C4-2B (cell line): Measurements from ENCODE around the gene HACE1.
A peak's percentile ranks its signal among the peaks of the same experiment; 100 is the strongest.

ENCODE experiments used
- H3K27ac ChIP-seq: fragments of 450-650 bp; 2 replicates; pipeline ENCODE4 v1.5.1; 2017
- ZFX ChIP-seq: fragments of 450-650 bp; IDR thresholded peaks from 2 replicates; pipeline ENCODE4 v1.6.1; 2017
- TF ChIP-seq, protein P1 (sequence below): fragments of 450-650 bp; conservative IDR thresholded peaks from 2 replicates; pipeline ENCODE4 v1.5.1; 2017; ENCODE audit warnings: mild to moderate bottlenecking

HACE1 gene

DNA sequence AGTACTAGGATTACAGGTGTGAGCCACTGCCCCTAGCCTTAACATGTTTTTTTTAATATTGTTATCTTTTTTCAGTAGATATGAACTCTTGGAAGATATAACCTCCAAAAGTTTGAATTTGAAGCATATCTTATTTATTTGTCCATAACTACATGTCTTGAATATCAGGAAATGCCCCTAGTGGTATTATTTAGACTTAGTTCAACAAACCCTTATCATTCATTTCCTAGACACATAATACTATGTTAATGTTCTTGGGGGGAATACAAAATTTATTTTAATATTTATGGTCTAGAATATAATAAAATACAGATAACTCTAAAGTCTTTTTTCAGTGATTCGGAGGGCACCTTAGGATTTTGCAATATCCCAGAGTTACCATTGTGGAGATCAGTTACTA lies 160.7 kb downstream of the HACE1 start:
- H3K27ac ChIP-seq = no peak overlapping the region
- TF ChIP-seq, protein P1, sequence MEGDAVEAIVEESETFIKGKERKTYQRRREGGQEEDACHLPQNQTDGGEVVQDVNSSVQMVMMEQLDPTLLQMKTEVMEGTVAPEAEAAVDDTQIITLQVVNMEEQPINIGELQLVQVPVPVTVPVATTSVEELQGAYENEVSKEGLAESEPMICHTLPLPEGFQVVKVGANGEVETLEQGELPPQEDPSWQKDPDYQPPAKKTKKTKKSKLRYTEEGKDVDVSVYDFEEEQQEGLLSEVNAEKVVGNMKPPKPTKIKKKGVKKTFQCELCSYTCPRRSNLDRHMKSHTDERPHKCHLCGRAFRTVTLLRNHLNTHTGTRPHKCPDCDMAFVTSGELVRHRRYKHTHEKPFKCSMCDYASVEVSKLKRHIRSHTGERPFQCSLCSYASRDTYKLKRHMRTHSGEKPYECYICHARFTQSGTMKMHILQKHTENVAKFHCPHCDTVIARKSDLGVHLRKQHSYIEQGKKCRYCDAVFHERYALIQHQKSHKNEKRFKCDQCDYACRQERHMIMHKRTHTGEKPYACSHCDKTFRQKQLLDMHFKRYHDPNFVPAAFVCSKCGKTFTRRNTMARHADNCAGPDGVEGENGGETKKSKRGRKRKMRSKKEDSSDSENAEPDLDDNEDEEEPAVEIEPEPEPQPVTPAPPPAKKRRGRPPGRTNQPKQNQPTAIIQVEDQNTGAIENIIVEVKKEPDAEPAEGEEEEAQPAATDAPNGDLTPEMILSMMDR = peak; percentile 9; the same call in 1 of the 2 replicates
- TF ChIP-seq ZFX = no peak

DNA sequence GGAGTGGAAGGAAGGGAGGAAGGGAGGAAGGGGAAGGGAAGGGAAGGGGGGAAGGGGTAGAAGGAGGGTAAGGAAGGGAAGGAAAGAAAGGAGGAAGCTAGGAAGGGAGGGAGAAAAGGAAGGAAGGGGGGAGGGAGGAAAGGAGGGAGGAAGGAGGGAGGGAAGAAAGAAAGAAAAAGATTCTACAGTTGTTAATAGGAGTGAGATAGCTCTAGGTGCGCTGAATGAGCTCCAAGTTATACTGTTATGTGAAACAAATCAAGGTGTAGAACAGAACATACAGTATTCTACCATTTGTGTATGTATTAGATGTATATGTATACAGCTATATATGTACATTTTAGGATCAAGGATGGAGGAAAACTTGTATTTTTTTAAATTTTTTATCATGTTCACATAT lies 167.7 kb downstream of the HACE1 start:
- TF ChIP-seq ZFX = no peak
- TF ChIP-seq, protein P1 = no peak
- no peak overlapping the region for H3K27ac ChIP-seq

DNA sequence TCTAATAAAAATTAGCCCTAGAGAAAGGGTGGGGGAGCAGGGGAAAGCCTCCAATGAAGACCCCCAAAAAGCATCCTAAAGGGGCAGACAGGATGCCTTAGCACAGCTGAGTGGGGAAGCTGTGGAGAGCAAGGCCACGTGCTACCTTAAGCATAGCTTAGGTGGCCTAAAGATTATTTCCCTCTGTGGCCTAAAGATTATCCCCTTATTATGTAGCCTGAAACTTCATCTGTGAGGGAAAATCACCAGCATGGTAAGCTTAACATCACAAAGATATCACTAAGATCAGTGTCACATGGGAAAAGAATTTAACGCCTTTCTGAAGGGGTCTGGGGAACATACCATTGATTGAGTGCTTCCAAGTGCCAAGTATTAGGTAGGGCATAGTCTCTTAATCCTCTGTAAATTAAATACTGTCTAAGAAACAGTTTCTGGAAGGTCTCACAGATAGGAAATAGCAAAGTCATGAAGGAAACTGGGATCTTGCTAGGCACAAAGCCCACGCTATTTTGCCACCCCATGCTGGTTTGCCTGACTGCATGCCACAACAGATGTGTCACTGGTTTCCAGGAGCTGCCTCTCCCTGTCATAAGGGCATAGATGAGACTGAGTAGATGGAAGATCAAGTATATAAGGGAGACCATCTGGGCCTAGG lies 170.0 kb downstream of the HACE1 start:
- TF ChIP-seq, protein P1 = no peak
- TF ChIP-seq ZFX = no peak
- no peak overlapping the region for H3K27ac ChIP-seq

DNA sequence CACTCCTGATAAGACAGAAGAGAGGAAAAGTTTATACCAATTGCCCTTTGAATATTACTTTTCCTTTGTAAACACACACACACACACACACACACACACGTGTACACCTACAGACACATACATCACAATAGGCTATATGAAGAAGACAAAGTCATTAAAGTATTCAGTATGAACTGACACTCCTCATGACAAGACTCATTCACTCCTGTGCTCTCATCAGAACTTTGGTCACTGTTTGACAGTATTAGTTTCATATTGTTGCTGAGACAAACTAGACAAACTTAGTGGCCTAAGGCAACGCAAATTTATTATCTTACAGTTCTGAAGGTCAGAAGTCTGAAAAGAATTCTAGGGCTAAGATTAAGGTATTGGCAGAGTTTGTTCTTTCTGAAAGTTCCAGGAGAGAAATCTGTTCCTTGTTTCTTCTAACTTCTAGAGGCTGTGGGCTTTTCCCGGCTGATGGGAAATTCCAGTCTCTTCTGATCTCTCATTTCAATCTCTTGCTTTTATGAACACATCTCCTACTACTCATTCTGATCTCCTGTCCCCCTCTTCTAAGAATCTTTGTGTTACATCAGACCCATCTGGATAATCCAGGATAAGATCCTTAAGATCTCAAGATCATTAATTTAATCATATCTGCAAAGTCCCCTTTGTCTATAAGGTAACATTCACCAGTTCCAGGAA lies 171.3 kb downstream of the HACE1 start:
- TF ChIP-seq, protein P1 = no peak
- no peak for TF ChIP-seq ZFX
- no peak overlapping the region for H3K27ac ChIP-seq

GRCh38 chr6:104686550-104687175 lies 173.1 kb downstream of the HACE1 start:
- TF ChIP-seq, protein P1 = no peak
- no peak for TF ChIP-seq ZFX
- no peak overlapping the region for H3K27ac ChIP-seq

GRCh38 chr6:104685871-104686549 lies 173.7 kb downstream of the HACE1 start:
- no peak overlapping the region for H3K27ac ChIP-seq
- TF ChIP-seq, protein P1 = no peak
- no peak for TF ChIP-seq ZFX
